CD4-positive, alpha-beta T cell treated with Interleukin-15 for 4 hours (primary cell): Measurements from ENCODE around the gene VEGFA.

ENCODE experiments used
- DNase-seq: peaks from one replicate; pipeline ENCODE4 v3.0.0-alpha.2; 2020; ENCODE audit warnings: low spot score

The VEGFA gene

DNA sequence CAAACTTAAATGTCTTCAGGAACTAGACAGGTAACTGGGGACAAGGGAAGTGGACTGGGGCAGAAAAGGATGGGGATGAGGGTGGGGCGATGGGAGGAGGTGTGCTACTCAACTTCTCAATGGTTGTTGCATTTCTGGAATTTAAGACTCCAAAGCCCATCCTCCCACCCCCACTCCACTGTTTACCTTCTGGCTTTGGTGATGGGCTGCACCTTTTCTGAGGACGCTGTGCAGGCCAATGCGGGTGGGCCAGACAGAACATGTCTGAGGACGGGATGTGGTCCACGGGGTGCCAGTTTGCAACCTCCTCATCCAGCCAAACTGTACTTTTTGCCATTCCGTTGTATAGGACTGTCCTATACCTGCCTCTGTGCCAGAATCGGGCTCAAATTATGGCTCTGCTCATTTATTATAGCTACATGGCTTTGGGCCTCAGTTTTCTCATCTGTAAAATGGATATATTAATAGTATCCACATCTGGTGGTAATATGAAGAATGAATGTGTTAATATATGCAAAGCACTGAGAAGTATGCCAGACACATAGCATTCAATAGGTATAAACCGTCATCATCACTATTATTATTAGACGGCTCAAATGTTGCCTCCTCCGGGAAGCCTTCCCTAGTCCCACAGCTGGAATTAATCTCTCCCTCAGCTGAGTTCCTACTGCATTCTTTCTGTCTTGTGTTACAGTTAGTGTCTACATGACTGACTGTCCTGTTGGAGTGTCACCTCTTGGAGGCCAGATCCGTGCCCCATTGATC is 31.0 kb upstream of the VEGFA start:
- DNase-seq = no peak

DNA sequence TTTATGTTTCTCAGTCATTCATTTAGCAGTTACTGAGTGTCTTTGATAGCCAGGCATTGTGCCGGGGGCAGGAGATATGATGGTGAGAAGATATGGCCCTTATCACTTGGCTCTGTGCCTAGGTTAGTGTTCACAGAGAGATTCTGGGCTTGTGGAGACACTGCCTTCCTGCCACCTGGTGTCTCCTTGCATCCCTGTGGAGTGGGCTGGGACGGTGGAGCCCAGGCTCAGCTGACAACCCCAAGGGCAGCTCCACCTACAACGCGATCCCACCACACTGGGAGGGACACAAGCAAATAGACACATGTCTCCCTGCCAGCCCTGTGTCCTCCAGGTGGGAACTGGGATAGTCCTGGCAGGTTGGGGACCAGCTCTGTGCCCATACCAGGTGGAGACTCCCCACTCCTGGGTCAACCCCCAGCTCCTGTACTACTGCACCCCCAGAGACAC is 30.3 kb upstream of the VEGFA start:
- no peak for DNase-seq

DNA sequence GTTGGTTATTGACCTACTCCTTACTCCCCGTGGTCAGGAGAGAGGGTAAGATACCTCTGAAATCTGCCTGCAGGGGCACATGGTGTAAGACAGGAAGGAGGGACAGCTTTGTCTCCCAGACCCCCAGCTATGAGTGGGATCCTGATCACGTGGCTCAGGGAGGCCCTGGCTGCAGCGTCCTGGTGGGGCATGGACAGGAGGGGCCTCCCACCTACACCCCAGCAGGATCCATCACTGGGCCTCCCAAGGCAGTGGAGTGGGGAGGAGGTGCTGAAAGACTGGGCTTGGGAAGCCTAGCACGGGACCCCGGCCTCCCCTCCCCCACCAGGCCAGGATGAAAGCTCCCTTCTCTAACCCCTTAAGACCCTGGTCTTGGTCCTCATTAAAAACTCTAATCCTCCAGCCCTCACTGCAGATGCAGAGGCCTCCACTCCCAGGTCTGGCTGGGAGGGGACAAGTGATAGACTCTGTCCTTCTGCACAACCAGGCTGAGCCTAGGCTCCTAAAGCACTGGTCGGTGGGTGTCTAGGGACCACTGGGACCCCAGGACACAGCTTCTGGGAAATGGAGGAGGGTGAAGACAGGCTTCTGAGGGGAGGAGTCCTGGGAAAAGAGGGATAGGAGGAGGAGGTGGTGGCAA is 29.6 kb upstream of the VEGFA start:
- DNase-seq = no peak

DNA sequence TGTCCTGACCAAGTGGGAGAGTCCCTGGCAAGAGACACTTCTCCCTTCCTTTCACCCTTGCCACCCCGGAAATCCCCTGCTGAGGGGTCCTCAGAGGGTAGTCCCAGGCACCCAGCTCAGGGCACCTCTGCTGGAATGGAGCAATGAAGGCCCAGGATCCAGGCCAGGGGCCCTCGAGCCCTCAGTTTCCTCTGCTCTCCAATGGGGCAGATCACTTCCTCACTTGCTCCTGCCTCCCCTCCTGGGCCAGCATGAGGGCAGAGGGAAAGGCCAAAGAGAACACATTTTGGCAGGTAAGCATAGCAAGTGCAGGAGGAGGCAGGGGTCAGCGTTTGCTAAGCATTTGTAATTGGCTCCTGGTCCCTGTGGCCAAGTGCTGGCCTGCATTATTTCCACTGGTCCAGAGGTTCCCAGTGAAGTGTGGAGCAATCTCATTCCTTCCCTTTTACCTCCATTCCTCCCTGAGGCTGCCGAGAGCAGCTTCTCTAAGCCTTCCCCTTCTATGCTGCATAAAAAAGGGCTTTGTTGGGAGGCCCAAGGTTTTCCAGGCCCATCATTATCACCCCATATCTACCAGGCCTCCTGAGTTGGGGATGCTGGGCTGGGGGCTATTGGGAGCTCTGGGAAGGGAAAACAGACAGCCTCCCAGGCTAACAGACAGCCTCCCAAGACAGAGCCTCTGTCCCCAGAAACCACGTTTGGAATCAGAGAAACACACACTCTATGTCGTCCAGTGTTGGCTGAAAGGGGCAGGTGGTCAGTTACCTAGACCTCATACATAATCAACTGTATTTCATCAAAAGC is 28.8 kb upstream of the VEGFA start:
- DNase-seq = no peak

DNA sequence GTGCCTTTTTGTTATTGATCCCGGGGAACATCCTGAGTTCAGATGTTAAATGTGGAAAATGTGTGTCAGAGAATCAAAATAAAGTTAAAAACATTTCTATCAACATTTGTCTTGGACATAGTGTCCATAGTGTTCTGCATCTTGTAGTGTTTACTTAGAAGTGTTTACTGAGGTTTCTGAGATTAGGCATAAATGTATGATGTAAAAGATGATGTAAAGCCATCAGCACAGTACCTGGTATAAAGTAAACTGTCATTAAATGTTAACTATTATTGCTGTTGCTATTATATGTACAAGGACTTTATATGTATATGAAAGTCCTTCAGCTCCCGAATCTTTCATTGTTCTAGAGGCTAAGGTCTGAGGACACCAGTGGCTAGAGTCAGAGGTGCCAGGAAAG is 28.2 kb upstream of the VEGFA start:
- no peak for DNase-seq

DNA sequence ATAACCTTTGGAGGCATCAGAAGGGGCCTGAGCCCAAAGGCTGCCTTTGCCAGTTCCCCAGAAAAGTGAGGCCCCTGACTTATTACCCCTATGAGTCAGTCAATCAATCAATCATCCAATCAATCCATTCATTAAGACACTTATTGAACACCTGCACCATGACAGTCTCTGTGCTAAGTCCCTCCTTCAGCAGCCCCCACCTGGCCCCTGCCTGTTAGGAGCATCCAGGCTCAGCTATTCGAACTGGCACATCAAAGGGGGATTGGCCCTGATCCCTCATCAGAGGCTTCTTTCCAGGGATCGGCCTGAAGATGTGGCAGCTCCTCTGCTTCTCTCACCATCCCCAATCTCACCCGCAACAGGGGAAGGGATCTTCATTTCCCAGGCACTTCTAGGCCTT is 27.7 kb upstream of the VEGFA start:
- no peak for DNase-seq

DNA sequence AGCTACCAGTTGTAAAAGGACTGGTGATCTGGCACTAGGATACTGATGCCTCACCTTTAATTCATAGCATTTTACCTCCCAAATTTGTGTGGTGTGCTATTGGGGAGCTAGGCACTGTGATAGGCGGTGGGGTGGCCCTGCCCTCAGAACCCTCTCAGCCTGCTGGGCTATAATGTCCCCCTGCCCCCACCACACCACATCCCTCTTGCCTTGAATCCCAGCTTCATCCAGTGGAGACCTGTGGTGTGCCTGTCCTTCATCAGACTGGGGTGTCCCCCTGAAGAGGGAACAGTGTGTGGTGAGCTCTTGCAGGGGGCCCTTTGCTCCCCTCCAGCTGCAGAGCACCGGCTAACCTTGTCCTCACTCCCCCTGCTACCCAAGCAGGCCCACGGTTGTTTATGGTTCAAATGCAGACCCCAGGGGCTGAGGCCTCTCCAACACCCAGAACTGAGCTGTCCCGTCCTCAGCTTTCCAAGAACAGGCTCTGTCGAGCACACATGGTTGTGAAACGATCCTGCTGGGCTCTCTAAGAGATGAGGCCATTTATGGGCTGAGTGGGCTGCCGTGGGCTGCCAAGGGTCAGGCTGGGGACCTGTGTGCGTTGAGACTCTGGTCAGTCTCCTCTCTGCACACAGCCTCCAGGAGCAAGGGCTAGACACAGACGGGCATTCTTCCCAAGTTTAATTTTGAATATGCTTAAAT is 26.9 kb upstream of the VEGFA start:
- DNase-seq = no peak

DNA sequence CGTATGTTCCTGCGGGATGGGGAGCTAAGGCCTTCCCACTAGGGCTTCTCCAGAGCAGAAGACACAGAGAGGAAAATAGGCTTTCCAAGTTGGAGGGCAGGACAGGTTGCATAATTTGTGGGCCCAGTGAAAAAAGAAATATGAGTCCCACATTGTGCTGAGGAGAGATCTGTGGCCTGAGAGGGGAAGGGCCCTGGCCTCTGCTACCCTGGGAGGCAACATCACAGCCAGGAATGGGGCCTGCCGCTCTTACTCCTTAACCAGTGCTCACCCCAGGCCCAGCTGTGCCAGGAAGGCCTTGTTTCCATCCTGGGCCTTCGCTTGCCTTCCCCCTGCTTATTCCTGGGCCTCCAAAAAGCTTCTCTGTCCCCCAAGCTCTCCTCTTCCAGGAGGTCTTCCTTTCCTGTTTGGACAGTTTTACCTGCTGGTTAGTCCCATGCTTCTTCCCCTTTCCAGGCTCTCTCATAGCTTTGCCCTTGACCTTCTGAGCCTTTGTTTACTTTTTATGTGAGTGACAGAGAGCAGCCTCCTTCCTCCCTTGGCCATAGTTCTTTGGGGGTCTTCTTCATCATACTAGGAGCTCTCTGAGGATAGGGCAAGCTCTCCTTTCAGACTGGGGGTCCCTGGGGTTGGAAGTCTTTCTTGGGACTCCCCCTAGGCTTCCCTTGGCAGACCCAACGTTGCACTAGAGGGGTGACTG is 26.2 kb upstream of the VEGFA start:
- DNase-seq = no peak

DNA sequence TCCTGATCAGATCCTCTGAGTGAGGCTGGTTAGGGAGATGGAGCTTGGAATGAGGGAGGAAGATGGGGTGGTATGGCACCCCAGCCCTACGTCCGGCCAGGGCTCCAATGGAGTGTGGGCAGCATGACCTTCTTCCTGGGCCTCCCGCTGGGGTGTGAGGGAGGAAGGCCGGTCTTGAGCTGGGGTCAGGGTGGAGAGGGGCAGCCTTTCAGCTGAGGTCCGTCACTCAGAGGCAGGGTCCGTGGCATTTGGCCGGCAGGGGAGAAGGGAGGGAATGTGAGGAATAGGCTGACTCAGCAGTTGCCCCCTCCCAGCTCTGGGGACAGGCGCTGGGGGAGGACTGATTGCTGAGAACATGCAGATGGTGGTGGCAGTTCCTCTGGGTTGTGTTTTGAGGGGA is 25.5 kb upstream of the VEGFA start:
- no peak for DNase-seq

DNA sequence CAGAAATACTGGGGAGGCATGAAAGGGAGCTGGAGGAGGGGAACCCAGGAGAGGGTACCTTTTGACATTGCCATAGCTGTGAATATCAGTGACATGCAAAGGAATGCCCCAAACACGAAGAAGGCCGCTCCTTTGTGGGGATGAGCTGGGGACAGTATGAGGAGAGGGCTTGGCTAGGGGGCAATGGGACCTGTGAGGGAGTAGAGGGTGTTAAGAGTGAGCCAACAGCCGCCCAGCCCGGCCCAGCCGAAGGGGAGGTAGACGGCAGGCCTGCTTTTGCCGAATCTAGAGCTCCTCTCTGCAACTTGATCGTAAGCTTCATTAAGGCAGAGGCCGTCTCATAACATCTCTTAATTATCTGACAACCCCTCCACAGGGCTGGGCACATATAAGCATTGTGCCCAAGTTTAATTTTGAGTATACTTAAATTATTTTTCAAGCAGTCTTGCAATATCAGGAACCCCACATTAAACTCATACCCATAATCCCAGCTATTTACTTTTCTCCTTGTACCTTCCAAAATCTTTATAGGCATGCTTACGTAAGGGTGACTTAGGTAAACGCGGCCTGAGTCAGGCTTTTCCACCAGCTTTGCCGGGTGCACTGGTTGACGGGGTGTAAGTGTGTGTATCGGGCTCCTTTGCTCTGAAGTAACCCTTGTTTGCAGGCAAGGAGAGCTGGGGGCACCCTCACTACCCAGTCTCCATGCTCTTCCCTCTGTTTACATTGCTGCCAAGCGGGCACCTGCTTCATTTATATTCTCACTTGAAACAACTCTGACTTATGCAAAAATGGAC is 24.9 kb upstream of the VEGFA start:
- no peak for DNase-seq

DNA sequence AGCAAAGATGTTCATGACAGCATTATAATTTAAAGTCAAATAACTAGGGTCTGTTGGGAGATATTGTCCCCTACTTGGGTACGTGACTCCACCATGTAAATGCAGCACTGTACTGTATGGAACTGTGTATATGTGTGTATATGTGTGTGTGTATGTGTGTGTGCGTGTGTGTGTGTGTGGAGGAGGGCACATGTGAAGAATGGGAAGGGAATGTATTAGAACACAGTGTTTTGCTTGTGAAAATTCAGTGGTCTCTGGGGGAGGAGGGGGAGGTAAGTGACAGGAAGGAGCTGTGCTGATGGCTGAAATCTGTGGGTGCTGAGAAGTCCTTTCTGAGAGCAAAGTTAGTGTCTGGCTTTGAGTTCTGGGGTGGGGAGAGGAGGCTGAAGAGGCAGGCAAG is 23.9 kb upstream of the VEGFA start:
- DNase-seq = no peak

DNA sequence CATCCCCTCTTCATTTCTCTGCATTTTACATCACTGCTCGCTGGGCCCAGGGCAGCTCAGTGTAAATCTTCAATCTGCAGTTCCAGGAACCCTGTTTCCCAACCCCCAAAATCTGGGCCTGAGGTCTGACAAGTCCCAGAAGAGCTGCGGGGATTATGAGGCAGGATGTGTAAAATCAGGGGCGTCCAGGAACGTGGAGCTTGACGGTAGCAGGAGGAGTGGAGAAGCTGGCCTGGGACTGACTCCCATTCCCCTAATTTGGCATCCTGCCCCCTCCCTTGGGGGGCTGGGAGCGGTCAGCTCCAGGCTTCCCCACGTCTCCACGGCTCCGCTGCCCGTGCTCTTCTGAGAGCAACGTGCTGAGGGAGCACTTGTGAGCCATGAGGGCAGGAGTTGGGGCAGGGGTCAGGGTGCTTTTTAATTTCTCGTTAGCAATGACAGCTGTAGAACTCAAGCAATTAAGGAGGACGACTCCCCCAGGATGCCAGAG is 23.4 kb upstream of the VEGFA start:
- no peak for DNase-seq

DNA sequence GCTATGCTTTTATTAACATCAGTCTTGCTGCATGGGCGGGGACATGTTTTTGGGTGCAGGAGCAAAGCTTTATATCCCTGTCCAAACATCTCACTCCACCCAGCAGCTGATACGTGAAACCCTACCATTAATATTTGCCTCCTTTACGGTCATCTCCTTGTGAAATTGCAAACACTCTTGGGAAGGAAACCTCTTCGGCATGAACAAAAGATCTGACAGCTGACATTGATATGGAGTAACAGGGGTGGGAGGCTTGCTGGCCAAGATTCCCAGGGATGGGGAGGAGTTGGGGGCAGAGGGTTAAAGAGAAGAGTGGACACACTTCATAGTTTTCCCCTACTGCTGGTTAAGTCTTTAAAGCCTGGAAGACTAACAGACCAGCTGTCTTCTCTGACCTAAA is 22.2 kb upstream of the VEGFA start:
- DNase-seq = no peak

DNA sequence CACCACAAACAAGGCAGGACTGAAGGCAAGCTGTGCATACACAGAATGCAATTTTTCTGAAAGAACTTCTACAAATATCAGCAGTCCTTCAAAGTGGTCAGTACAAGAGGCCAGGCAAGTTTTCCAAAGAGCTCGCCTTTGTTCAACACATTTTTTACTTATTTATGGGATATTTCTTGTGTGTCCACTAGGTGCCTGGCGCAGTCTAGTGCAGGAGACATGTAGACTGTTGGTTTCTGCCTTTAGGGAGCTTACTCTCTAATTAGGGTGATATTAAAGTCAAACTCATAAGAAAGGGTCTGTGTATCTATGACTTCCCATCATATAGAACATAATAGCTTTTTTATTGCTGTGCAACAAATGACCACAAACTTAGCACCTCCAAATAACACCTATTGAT is 21.2 kb upstream of the VEGFA start:
- DNase-seq = no peak

DNA sequence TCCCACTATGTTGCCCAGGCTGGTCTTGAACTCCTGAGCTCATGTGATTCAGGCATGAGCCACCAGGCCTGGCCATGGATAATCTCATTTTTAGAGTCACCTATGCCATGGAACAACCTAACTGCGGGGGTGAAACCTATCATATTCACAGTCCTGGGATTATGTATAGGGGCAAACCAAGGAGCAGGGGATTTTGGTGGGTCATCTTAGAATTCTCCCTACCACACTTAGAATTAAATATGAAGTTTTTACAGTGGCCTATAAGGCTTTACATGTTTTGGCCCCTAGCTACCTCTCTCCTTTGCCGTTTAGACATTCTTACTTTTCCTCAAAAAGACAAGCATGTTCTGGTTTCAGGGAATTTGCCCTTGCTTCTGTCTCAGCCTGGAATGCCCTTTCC is 20.6 kb upstream of the VEGFA start:
- DNase-seq = no peak

DNA sequence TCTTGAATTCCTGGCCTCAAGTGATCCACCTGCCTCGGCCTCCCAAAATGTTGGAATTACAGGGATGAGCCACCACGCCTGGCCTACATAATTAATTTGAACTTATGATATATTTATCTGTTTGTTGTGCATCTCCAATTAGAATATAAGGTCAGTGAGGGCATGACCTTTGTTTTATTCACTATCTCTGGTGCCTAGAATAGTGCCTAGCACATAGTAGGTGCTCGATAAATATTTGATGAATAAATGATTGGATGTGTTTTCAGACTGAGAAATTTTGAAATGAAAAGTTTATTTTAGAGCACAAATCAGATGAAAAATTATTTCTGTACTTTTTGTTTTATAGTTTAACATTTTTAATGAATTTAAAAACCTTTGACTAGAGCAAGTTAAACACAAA is 19.4 kb upstream of the VEGFA start:
- DNase-seq = no peak

DNA sequence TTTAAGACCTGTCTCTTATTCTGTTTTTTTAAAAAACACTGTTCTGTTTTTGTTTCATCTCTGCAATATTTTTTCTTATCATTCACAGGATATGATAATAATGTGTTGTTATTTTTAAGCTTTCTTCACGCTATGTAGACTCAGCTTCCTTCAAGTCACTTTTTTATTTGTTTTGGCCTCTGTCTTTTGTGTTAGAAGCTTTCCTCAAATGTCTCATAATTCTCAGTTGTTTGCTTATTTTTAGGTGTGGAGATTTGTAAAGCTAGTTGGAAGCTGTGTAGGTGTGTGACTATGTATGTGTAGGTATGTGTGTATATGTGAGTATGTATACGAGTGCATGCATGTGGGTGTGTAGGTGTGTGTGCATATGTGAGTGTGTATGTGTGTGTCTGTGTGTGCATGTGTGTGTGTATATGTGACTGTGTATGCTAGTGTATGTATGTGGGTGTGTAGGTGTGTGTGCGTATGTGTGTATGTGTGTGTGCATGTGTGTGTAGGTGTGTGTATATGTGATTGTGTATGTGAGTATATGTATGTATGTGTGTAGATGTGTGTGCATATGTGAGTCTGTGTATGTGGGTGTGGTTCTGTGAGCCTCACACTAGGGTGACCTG is 16.3 kb upstream of the VEGFA start:
- no peak for DNase-seq

DNA sequence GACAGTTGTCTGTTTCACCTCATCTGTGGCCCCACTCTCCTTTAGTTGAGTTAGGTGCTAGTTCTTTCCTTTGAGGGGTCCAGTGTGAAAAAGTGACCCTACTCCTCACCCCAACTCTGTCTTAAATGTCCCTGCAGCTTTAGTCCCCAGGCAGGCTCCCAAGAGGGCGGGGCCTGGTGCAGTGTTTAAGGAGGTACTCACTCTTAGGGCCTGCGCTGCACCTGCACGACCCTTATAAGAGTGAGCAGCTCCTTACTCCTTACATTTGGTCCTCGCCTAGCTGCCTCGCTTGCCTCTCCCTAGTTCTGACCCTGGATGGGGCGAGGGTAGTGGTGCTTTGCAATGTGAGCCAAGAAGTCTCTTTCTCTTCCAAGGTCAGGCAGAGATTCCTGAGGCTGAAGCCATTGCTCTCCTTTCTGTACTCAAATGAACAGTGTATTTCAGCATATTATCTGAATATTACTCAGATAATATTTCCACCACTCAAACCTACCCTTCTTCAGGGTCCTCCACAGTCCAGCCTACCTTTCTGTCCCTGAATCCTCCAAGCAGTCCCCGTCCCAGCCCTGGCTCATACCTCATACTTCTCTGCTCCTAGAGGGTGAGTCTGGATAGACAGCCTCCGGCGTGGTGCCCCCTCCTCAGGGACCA is 11.9 kb upstream of the VEGFA start:
- DNase-seq = no peak

DNA sequence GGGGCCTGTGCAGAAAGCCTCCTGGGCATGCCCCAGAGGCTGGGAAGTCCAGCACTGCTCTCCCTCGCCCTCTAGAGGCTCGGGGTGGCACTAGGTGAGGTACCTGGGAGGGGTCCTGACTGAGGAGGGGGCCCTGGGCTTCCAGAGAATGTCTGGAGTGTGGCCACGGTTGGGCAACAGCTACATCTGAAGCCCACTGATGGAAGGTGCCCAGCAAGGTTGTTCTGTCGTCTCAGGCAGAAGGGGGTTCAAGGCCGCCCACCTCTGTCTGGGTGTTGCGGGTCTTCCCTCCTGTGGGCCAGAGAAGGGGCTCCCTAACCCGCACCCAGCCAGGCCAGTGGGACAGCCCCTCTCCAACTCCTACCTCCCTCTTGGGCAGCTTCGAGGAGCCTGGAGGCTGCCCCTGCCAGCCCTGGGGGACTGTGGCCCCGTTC is 11.4 kb upstream of the VEGFA start:
- no peak for DNase-seq
